ENCODE measurements around the gene SCG5. TPM values are rescaled to one million over a fixed set of nuclear protein-coding genes. Genes with fewer than 3 reads are reported as not detected.

SCG5 gene
- total and polyA plus RNA-seq, 4 donors = 2.9 to 13.4 (median 10.1) TPM

DNA sequence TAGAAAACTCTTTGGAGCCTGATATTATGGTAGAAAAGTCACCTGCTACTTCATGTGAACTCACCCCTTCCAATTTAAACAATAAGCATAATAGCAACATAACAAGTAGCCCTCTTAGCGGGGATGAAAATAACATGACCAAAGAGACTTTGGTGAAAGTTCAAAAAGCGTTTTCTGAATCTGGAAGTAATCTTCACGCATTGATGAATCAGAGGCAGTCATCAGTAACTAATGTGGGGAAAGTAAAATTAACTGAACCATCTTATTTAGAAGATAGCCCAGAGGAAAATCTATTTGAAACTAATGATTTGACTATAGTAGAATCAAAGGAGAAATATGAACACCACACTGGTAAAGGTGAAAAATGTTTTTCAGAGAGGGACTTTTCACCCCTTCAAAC, 5.1 kb upstream of the SCG5 start:
- no peak overlapping the region for H3K4me3 ChIP-seq (ENCODE audit: low read depth in 1 of 3, low read length in 3 of 3)
- H3K9ac ChIP-seq (ENCODE audit: low read depth in 1 of 2, low read length in 2 of 2) = no peak overlapping the region
- no peaks in the 10 kb centered on the region for H3K4me1 ChIP-seq (ENCODE audit: control insufficient read depth in 4 of 4, insufficient read depth in 4 of 4, low read length in 3 of 4)
- no peak for DNase-seq (ENCODE audit: low spot score)
- H3K27ac ChIP-seq (ENCODE audit: low read depth in 1 of 2, low read length in 2 of 2) = no peak overlapping the region
- H3K9me3 ChIP-seq (ENCODE audit: control insufficient read depth in 4 of 4, low read length in 3 of 4) = no peaks in the 10 kb centered on the region
- peaks cover 0 to 4% (median 0%) of the 10 kb centered on the region in 4 donors for H3K36me3 ChIP-seq (ENCODE audit: control insufficient read depth in 4 of 4, insufficient read depth in 3 of 4, low read depth in 1 of 4, low read length in 3 of 4)
- TF ChIP-seq HNF4A (conservative IDR thresholded peaks at IDR 0.05) (no peak), GABPA (IDR thresholded peaks at IDR 0.05 in 1 of 2, conservative IDR thresholded peaks at IDR 0.05 in 1 of 2) (no peak), FOXA2 (IDR thresholded peaks at IDR 0.05) (no peak), RAD21 (IDR thresholded peaks at IDR 0.05) (no peak), YY1 (IDR thresholded peaks at IDR 0.05) (no peak), NR2F2 (IDR thresholded peaks at IDR 0.05) (no peak), EGR1 (IDR thresholded peaks at IDR 0.05; ENCODE audit: low read depth in 2 of 2) (no peak), FOXA1 (IDR thresholded peaks at IDR 0.05) (no peak), HNF4G (IDR thresholded peaks at IDR 0.05) (no peak), JUND (IDR thresholded peaks at IDR 0.05) (no peak), TAF1 (conservative IDR thresholded peaks at IDR 0.05) (no peak), RXRA (IDR thresholded peaks at IDR 0.05) (no peak), SP1 (IDR thresholded peaks at IDR 0.05) (no peak)
- TF ChIP-seq, protein P1, sequence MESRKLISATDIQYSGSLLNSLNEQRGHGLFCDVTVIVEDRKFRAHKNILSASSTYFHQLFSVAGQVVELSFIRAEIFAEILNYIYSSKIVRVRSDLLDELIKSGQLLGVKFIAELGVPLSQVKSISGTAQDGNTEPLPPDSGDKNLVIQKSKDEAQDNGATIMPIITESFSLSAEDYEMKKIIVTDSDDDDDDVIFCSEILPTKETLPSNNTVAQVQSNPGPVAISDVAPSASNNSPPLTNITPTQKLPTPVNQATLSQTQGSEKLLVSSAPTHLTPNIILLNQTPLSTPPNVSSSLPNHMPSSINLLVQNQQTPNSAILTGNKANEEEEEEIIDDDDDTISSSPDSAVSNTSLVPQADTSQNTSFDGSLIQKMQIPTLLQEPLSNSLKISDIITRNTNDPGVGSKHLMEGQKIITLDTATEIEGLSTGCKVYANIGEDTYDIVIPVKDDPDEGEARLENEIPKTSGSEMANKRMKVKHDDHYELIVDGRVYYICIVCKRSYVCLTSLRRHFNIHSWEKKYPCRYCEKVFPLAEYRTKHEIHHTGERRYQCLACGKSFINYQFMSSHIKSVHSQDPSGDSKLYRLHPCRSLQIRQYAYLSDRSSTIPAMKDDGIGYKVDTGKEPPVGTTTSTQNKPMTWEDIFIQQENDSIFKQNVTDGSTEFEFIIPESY (IDR thresholded peaks at IDR 0.05) = no peak
- TF ChIP-seq, protein P2, sequence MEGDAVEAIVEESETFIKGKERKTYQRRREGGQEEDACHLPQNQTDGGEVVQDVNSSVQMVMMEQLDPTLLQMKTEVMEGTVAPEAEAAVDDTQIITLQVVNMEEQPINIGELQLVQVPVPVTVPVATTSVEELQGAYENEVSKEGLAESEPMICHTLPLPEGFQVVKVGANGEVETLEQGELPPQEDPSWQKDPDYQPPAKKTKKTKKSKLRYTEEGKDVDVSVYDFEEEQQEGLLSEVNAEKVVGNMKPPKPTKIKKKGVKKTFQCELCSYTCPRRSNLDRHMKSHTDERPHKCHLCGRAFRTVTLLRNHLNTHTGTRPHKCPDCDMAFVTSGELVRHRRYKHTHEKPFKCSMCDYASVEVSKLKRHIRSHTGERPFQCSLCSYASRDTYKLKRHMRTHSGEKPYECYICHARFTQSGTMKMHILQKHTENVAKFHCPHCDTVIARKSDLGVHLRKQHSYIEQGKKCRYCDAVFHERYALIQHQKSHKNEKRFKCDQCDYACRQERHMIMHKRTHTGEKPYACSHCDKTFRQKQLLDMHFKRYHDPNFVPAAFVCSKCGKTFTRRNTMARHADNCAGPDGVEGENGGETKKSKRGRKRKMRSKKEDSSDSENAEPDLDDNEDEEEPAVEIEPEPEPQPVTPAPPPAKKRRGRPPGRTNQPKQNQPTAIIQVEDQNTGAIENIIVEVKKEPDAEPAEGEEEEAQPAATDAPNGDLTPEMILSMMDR (IDR thresholded peaks at IDR 0.05; ENCODE audit: low read depth, low read length, missing input control) = no peak
- TF ChIP-seq, protein P3, sequence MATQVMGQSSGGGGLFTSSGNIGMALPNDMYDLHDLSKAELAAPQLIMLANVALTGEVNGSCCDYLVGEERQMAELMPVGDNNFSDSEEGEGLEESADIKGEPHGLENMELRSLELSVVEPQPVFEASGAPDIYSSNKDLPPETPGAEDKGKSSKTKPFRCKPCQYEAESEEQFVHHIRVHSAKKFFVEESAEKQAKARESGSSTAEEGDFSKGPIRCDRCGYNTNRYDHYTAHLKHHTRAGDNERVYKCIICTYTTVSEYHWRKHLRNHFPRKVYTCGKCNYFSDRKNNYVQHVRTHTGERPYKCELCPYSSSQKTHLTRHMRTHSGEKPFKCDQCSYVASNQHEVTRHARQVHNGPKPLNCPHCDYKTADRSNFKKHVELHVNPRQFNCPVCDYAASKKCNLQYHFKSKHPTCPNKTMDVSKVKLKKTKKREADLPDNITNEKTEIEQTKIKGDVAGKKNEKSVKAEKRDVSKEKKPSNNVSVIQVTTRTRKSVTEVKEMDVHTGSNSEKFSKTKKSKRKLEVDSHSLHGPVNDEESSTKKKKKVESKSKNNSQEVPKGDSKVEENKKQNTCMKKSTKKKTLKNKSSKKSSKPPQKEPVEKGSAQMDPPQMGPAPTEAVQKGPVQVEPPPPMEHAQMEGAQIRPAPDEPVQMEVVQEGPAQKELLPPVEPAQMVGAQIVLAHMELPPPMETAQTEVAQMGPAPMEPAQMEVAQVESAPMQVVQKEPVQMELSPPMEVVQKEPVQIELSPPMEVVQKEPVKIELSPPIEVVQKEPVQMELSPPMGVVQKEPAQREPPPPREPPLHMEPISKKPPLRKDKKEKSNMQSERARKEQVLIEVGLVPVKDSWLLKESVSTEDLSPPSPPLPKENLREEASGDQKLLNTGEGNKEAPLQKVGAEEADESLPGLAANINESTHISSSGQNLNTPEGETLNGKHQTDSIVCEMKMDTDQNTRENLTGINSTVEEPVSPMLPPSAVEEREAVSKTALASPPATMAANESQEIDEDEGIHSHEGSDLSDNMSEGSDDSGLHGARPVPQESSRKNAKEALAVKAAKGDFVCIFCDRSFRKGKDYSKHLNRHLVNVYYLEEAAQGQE (IDR thresholded peaks at IDR 0.05) = no peak
- TF ChIP-seq, protein P4, sequence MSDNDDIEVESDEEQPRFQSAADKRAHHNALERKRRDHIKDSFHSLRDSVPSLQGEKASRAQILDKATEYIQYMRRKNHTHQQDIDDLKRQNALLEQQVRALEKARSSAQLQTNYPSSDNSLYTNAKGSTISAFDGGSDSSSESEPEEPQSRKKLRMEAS (IDR thresholded peaks at IDR 0.05) = no peak
- TF ChIP-seq, protein P5, sequence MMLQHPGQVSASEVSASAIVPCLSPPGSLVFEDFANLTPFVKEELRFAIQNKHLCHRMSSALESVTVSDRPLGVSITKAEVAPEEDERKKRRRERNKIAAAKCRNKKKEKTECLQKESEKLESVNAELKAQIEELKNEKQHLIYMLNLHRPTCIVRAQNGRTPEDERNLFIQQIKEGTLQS (IDR thresholded peaks at IDR 0.05) = no peak
- WGBS = 95% methylated on average over 3 of the region's 3 CpGs
- no peaks in the 10 kb centered on the region for H3K27me3 ChIP-seq (ENCODE audit: control insufficient read depth in 4 of 4, insufficient read depth in 4 of 4, low read length in 3 of 4)

Measured in liver (tissue), 9 donors.